ENCODE measurements around the gene WDR89.

- TF ChIP-seq CTCF (IDR thresholded peaks at IDR 0.05) (no peak), EP300 (IDR thresholded peaks at IDR 0.05) (no peak)
These were observed 34.9 kb upstream of the WDR89 start for GRCh38 chr14:63676615-63677014.

Measured in ovary (tissue), 3 donors.